Measurements from ENCODE around the gene TMEM26.
"Not testable (repeated sequence)": the region's sequence is repeated elsewhere in the genome, so short reads cannot be mapped to it uniquely, and the experiment has no call there.

The TMEM26 gene

GRCh38 chr10:61398366-61399129 lies 54.6 kb downstream of the TMEM26 start:
- no peak for ATAC-seq

- ATAC-seq: no peak
Observed at GRCh38 chr10:61397175-61397986, 55.8 kb downstream of the TMEM26 start.

GRCh38 chr10:61391281-61391680 lies 61.9 kb downstream of the TMEM26 start:
- no peak for ATAC-seq

GRCh38 chr10:61390851-61391250 lies 62.3 kb downstream of the TMEM26 start:
- peak in 1 of 2 donors; percentile 27 for ATAC-seq

- no peak for ATAC-seq
Observed at GRCh38 chr10:61389887-61390286, 63.3 kb downstream of the TMEM26 start.

GRCh38 chr10:61388986-61389385 lies 64.2 kb downstream of the TMEM26 start:
- ATAC-seq: not testable (repeated sequence)

- ATAC-seq: no peak
Observed at GRCh38 chr10:61385231-61386001, 67.8 kb downstream of the TMEM26 start.

GRCh38 chr10:61381153-61381552 lies 72.0 kb downstream of the TMEM26 start:
- ATAC-seq: not testable (repeated sequence)

- no peak for ATAC-seq
Observed at GRCh38 chr10:61378865-61379264, 74.3 kb downstream of the TMEM26 start.

GRCh38 chr10:61376908-61377368 lies 76.2 kb downstream of the TMEM26 start:
- no peak for ATAC-seq

GRCh38 chr10:61376377-61376776 lies 76.8 kb downstream of the TMEM26 start:
- no peak for ATAC-seq

- no peak for ATAC-seq
Observed at GRCh38 chr10:61366365-61366764, 86.8 kb downstream of the TMEM26 start.

GRCh38 chr10:61364619-61365018 lies 88.6 kb downstream of the TMEM26 start:
- no peak for ATAC-seq

GRCh38 chr10:61363006-61363405 lies 90.2 kb downstream of the TMEM26 start:
- ATAC-seq: no peak

- ATAC-seq: no peak
Observed at GRCh38 chr10:61359452-61359851, 93.7 kb downstream of the TMEM26 start.

GRCh38 chr10:61357687-61358086 lies 95.5 kb downstream of the TMEM26 start:
- no peak for ATAC-seq
